Measurements from ENCODE around the gene GTF2IRD1. TPM values are rescaled to one million over a fixed set of nuclear protein-coding genes. Genes with fewer than 3 reads are reported as not detected.

The GTF2IRD1 gene
- total RNA-seq, 1 experiment from 2014 or later = 73.6 TPM

- Histone ChIP-seq H3K36me3 (ENCODE audit: insufficient read depth, low read length, poor library complexity, severe bottlenecking) (peaks cover 70% of the 10 kb centered on the region), H3K9me3 (ENCODE audit: low read depth, low read length, poor library complexity, severe bottlenecking) (no peaks in the 10 kb centered on the region), H3K27ac (ENCODE audit: low read depth, low read length, poor library complexity, severe bottlenecking) (no peak overlapping the region), H3K27me3 (replicated peaks; ENCODE audit: insufficient read depth, low read depth, low read length, poor library complexity) (no peaks in the 10 kb centered on the region), H3K4me1 (ENCODE audit: insufficient read depth, low read length, poor library complexity, severe bottlenecking) (no peaks in the 10 kb centered on the region), H3K4me3 (ENCODE audit: low read depth, low read length, poor library complexity, severe bottlenecking) (no peak overlapping the region)
- TF ChIP-seq CTCF (conservative IDR thresholded peaks at IDR 0.05; ENCODE audit: low read depth, low read length) = no peak
- TF ChIP-seq EZH2 (IDR thresholded peaks at IDR 0.05; ENCODE audit: borderline replicate concordance, low read depth, low read length, poor library complexity, severe bottlenecking) = no peak
- ChIA-PET POLR2A (ENCODE audit: low non-redundant PET) (interaction anchor here (0.6 kb wide), 1 partner anchor 20 kb away, joined by 4 read pairs; no protein-coding TSS in a partner anchor), CTCF (no interaction called here)
- intact Hi-C loops (cut with micrococcal nuclease; ENCODE audit: unreplicated experiment) = no loop called here
- no peak for DNase-seq (ENCODE audit: low spot score)
- BruUV-seq (replicated peaks) = no TSS peak
Observed at GRCh38 chr7:74521855-74522254, 68.1 kb downstream of the GTF2IRD1 start.

- H3K27ac ChIP-seq (ENCODE audit: low read depth, low read length, poor library complexity, severe bottlenecking) = no peak overlapping the region
- H3K36me3 ChIP-seq (ENCODE audit: insufficient read depth, low read length, poor library complexity, severe bottlenecking) = peaks cover 70% of the 10 kb centered on the region
- H3K9me3 ChIP-seq (ENCODE audit: low read depth, low read length, poor library complexity, severe bottlenecking) = no peaks in the 10 kb centered on the region
- no TSS peak for BruUV-seq (replicated peaks)
- H3K27me3 ChIP-seq (replicated peaks; ENCODE audit: insufficient read depth, low read depth, low read length, poor library complexity) = no peaks in the 10 kb centered on the region
- H3K4me1 ChIP-seq (ENCODE audit: insufficient read depth, low read length, poor library complexity, severe bottlenecking) = no peaks in the 10 kb centered on the region
- POLR2A ChIA-PET (ENCODE audit: low non-redundant PET) = interaction anchor here (0.6 kb wide), 1 partner anchor 19 kb away, joined by 4 read pairs; no protein-coding TSS in a partner anchor
- intact Hi-C loops (cut with micrococcal nuclease; ENCODE audit: unreplicated experiment) = no loop called here
- H3K4me3 ChIP-seq (ENCODE audit: low read depth, low read length, poor library complexity, severe bottlenecking) = no peak overlapping the region
- no peak for DNase-seq (ENCODE audit: low spot score)
- TF ChIP-seq CTCF (conservative IDR thresholded peaks at IDR 0.05; ENCODE audit: low read depth, low read length) (no peak), EZH2 (IDR thresholded peaks at IDR 0.05; ENCODE audit: borderline replicate concordance, low read depth, low read length, poor library complexity, severe bottlenecking) (no peak)
- CTCF ChIA-PET = no interaction called here
Observed at GRCh38 chr7:74522281-74522905, 68.7 kb downstream of the GTF2IRD1 start.

- BruUV-seq (replicated peaks) = no TSS peak
- H3K36me3 ChIP-seq (ENCODE audit: insufficient read depth, low read length, poor library complexity, severe bottlenecking) = peaks cover 67% of the 10 kb centered on the region
- no peaks in the 10 kb centered on the region for H3K9me3 ChIP-seq (ENCODE audit: low read depth, low read length, poor library complexity, severe bottlenecking)
- no peak for DNase-seq (ENCODE audit: low spot score)
- POLR2A ChIA-PET (ENCODE audit: low non-redundant PET) = no interaction called here
- no peak overlapping the region for H3K27ac ChIP-seq (ENCODE audit: low read depth, low read length, poor library complexity, severe bottlenecking)
- H3K4me1 ChIP-seq (ENCODE audit: insufficient read depth, low read length, poor library complexity, severe bottlenecking) = no peaks in the 10 kb centered on the region
- H3K4me3 ChIP-seq (ENCODE audit: low read depth, low read length, poor library complexity, severe bottlenecking) = no peak overlapping the region
- TF ChIP-seq CTCF (conservative IDR thresholded peaks at IDR 0.05; ENCODE audit: low read depth, low read length) = no peak
- no peak for TF ChIP-seq EZH2 (IDR thresholded peaks at IDR 0.05; ENCODE audit: borderline replicate concordance, low read depth, low read length, poor library complexity, severe bottlenecking)
- intact Hi-C loops (cut with micrococcal nuclease; ENCODE audit: unreplicated experiment) = no loop called here
- CTCF ChIA-PET = no interaction called here
- H3K27me3 ChIP-seq (replicated peaks; ENCODE audit: insufficient read depth, low read depth, low read length, poor library complexity) = no peaks in the 10 kb centered on the region
Observed at GRCh38 chr7:74523015-74523414, 69.3 kb downstream of the GTF2IRD1 start.

All from A673 (cell line).